Measurements from ENCODE around the gene SCNN1A. TPM values are rescaled to one million over a fixed set of nuclear protein-coding genes. Genes with fewer than 3 reads are reported as not detected.
A peak's percentile ranks its signal among the peaks of the same experiment; 100 is the strongest.

SCNN1A gene
- total RNA-seq, 1 experiment from 2014 or later: 4.5 TPM

- no peak for DNase-seq (ENCODE audit: low read depth)
These were observed 9.4 kb upstream of the SCNN1A start for GRCh38 chr12:6384499-6385436.

- DNase-seq (ENCODE audit: low read depth): no peak
These were observed 8.5 kb upstream of the SCNN1A start, which contains the start of gene LTBR for GRCh38 chr12:6383572-6384498. Gene LTBR, plus strand, starts transcription at chr12:6384162. Its CDS starts 197 bp downstream, at chr12:6384359.

GRCh38 chr12:6382982-6383381 is 7.6 kb upstream of the SCNN1A start:
- no peak for DNase-seq (ENCODE audit: low read depth)

GRCh38 chr12:6382371-6382770 is 7.0 kb upstream of the SCNN1A start:
- DNase-seq (ENCODE audit: low read depth): no peak

- no peak for DNase-seq (ENCODE audit: low read depth)
These were observed 5.1 kb upstream of the SCNN1A start for GRCh38 chr12:6380141-6381121.

- no peak for DNase-seq (ENCODE audit: low read depth)
These were observed 3.5 kb upstream of the SCNN1A start for GRCh38 chr12:6378709-6379472.

- DNase-seq (ENCODE audit: low read depth): peak; percentile 47
These were observed 2.3 kb upstream of the SCNN1A start for GRCh38 chr12:6377667-6377994.

- DNase-seq (ENCODE audit: low read depth): no peak
These were observed 1.7 kb upstream of the SCNN1A start for GRCh38 chr12:6376870-6377666.

- peak; percentile 78 for DNase-seq (ENCODE audit: low read depth)
These were observed 911 bp upstream of the SCNN1A start for GRCh38 chr12:6376079-6376869.

GRCh38 chr12:6374786-6375160 is 590 bp downstream of the SCNN1A start:
- no peak for DNase-seq (ENCODE audit: low read depth)

GRCh38 chr12:6374028-6374785 is 1.2 kb downstream of the SCNN1A start:
- no peak for DNase-seq (ENCODE audit: low read depth)

GRCh38 chr12:6373022-6373787 is 2.2 kb downstream of the SCNN1A start:
- no peak for DNase-seq (ENCODE audit: low read depth)

- peak; percentile 97 for DNase-seq (ENCODE audit: low read depth)
These were observed 2.9 kb downstream of the SCNN1A start for GRCh38 chr12:6372403-6373003.

GRCh38 chr12:6370994-6371754 is 4.2 kb downstream of the SCNN1A start:
- DNase-seq (ENCODE audit: low read depth): peak; percentile 99

- peak; percentile 52 for DNase-seq (ENCODE audit: low read depth)
These were observed 4.8 kb downstream of the SCNN1A start for GRCh38 chr12:6370576-6370935.

GRCh38 chr12:6369916-6370575 is 5.3 kb downstream of the SCNN1A start:
- DNase-seq (ENCODE audit: low read depth): peak; percentile 52

Data from M059J (cell line).